Parathyroid adenoma (tissue), 2 donors: ENCODE results near the gene PDZD7.

Experiments used
- H2AFZ ChIP-seq: fragments of 300-600 bp; sonication (generic); one replicate; pipeline ENCODE4 v1.7.0; 2017; ENCODE audit warnings: antibody characterized with exemption, mild to moderate bottlenecking
- H3K27ac ChIP-seq: fragments of 300-600 bp; sonication (generic); one replicate; pipeline ENCODE4 v1.7.0; 2017
- H3K27me3 ChIP-seq: fragments of 300-600 bp; sonication (generic); one replicate; pipeline ENCODE4 v1.7.0; 2017; ENCODE audit warnings: low read length; ENCODE audit not compliant: control insufficient read depth, insufficient read depth
- H3K36me3 ChIP-seq: fragments of 300-600 bp; sonication (generic); one replicate; pipeline ENCODE4 v1.7.0; 2017; ENCODE audit warnings: low read length; ENCODE audit not compliant: control insufficient read depth, insufficient read depth
- H3K4me1 ChIP-seq: fragments of 300-600 bp; sonication (generic); one replicate; pipeline ENCODE4 v1.7.0; 2017; ENCODE audit warnings: control low read depth
- H3K4me2 ChIP-seq: fragments of 300-600 bp; sonication (generic); one replicate; pipeline ENCODE4 v1.7.0; 2017; ENCODE audit warnings: low read length
- H3K4me3 ChIP-seq: fragments of 300-600 bp; sonication (generic); one replicate; pipeline ENCODE4 v1.7.0; 2017; ENCODE audit warnings: low read depth, low read length
- H3K79me2 ChIP-seq: fragments of 300-600 bp; sonication (generic); one replicate; pipeline ENCODE4 v1.7.0; 2017; ENCODE audit warnings: control low read depth
- H3K9ac ChIP-seq: fragments of 300-600 bp; sonication (generic); one replicate; pipeline ENCODE4 v1.7.0; 2017; ENCODE audit warnings: mild to moderate bottlenecking
- H3K9me3 ChIP-seq: fragments of 300-600 bp; sonication (generic); one replicate; pipeline ENCODE4 v1.7.0; 2017; ENCODE audit warnings: low read length; ENCODE audit not compliant: control insufficient read depth
- TF ChIP-seq, protein P1 (sequence below): fragments of 300-600 bp; sonication (generic); IDR thresholded peaks from one replicate; pipeline ENCODE4 v1.7.0; 2017; ENCODE audit warnings: antibody characterized with exemption, mild to moderate bottlenecking
- donor health status: primary hyperparathyroidism.

PDZD7 gene

DNA sequence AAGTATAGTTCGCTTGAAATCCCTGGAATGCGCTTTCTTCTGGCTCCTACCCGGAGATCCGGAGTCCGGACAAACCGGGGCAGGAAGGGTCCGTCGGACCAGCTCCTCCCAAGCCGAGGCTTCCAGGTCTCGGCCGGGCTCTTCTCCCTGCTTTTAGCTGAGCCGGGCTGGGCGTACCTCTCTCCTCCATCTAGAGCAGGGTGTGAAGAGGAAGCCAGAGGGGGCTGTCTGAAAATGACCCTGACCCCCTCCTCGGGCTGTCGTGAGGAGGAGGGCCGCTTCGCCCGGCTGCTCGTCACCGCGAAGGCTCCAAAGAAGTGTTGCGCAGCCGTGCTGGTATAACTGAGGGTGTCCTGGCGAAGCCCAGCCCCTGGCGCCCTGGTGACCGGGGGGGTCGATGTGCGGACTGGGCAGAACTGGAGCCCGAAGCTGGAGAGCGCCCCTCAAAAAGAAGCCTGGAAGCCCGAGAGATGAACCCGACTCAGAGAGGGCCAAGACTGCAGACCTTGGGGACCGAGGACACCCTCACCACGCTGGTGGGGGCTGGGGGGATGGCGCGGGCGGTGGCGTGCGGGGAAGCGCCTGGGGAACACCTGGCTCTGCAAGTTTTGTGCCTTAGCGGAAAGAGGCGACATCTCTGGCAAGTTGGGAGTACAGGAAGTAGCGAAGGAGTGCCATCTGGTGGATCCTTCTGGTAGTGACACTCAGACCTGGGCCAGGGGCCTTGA, 36.6 kb upstream of the PDZD7 start:
- Histone ChIP-seq H3K4me3 (peak overlapping the region; percentile 70), H3K4me1 (no peaks in the 10 kb centered on the region), H3K27ac (peak overlapping the region; percentile 67), H3K9ac (no peak overlapping the region), H3K36me3 (no peaks in the 10 kb centered on the region), H3K9me3 (no peaks in the 10 kb centered on the region), H3K27me3 (no peaks in the 10 kb centered on the region), H2AFZ (peak overlapping the region; percentile 95), H3K79me2 (no peaks in the 10 kb centered on the region), H3K4me2 (peak overlapping the region; percentile 99)
- TF ChIP-seq, protein P1, sequence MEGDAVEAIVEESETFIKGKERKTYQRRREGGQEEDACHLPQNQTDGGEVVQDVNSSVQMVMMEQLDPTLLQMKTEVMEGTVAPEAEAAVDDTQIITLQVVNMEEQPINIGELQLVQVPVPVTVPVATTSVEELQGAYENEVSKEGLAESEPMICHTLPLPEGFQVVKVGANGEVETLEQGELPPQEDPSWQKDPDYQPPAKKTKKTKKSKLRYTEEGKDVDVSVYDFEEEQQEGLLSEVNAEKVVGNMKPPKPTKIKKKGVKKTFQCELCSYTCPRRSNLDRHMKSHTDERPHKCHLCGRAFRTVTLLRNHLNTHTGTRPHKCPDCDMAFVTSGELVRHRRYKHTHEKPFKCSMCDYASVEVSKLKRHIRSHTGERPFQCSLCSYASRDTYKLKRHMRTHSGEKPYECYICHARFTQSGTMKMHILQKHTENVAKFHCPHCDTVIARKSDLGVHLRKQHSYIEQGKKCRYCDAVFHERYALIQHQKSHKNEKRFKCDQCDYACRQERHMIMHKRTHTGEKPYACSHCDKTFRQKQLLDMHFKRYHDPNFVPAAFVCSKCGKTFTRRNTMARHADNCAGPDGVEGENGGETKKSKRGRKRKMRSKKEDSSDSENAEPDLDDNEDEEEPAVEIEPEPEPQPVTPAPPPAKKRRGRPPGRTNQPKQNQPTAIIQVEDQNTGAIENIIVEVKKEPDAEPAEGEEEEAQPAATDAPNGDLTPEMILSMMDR, result peak; percentile 96

DNA sequence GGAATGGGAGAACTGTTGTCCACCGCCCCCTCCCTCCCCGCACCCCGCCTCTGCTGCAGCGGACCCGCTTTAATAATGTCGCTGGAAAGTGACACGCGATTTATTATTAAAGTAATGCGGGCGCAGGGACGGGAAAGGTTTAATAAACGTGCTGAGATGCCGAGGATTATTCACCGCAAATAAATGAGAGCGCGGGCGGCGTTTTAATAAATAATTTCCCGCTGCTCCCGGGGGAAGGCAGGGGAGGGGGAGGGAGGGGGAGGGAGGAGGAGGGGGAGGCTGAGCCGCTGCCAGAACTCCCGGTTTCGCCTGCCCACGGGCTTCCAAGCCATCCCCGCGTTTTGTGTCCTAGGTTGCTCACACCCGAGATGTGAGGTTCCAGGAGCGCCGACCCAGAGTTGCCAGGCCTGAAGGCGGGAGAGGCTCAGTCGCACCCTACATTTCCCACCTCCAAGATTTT, 36.0 kb upstream of the PDZD7 start:
- H3K9ac ChIP-seq, result no peak overlapping the region
- peak overlapping the region; percentile 99 for H3K4me2 ChIP-seq
- H3K9me3 ChIP-seq, result no peaks in the 10 kb centered on the region
- TF ChIP-seq, protein P1, result no peak
- H3K4me3 ChIP-seq, result peak overlapping the region; percentile 70
- H2AFZ ChIP-seq, result peak overlapping the region; percentile 95
- H3K79me2 ChIP-seq, result no peaks in the 10 kb centered on the region
- no peaks in the 10 kb centered on the region for H3K36me3 ChIP-seq
- H3K27me3 ChIP-seq, result no peaks in the 10 kb centered on the region
- no peaks in the 10 kb centered on the region for H3K4me1 ChIP-seq
- H3K27ac ChIP-seq, result peak overlapping the region; percentile 86

DNA sequence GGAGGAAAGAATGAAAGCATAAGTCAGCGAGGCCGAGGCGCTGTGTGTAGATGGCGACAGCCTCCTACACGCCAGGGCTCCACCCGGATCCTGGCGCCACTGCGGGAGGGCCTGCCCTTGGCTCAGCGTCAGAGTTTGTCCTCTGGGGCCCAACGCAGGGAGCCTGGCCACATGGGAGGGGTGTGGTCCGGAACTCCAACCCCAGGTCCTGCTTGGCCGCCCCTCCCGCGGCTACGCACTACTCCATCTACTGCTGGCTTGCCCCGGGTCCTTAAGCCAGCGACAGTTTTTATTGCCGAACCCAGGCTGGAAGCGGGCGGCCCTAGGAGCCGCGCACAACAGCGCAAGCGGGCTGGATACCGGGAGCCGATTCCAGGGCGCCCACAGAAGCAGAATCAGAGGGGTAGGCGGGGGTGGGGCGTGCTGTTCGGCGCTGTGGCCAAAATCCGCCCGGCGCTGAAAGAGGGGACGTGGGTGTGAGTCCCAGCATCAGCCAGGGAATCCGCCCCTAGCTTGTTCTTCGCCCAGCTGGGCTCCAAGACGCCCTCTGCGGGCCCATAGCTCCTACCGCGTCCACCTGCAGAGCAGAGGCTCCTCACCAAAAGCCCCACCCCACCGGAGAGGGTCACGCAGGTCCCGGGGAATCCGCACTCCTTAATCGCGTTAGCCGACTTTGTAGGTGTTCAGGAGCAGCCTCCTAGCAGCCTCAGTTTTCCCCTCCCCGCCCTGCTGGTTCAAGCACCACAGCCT, 35.4 kb upstream of the PDZD7 start:
- H3K36me3 ChIP-seq, result no peaks in the 10 kb centered on the region
- H3K9ac ChIP-seq, result no peak overlapping the region
- TF ChIP-seq, protein P1, result peak; percentile 47
- H3K4me2 ChIP-seq, result peak overlapping the region; percentile 71
- H3K4me1 ChIP-seq, result no peaks in the 10 kb centered on the region
- no peaks in the 10 kb centered on the region for H3K27me3 ChIP-seq
- peak overlapping the region; percentile 86 for H3K27ac ChIP-seq
- H3K4me3 ChIP-seq, result peak overlapping the region; percentile 50
- H2AFZ ChIP-seq, result peak overlapping the region; percentile 95
- no peaks in the 10 kb centered on the region for H3K79me2 ChIP-seq
- H3K9me3 ChIP-seq, result no peaks in the 10 kb centered on the region

DNA sequence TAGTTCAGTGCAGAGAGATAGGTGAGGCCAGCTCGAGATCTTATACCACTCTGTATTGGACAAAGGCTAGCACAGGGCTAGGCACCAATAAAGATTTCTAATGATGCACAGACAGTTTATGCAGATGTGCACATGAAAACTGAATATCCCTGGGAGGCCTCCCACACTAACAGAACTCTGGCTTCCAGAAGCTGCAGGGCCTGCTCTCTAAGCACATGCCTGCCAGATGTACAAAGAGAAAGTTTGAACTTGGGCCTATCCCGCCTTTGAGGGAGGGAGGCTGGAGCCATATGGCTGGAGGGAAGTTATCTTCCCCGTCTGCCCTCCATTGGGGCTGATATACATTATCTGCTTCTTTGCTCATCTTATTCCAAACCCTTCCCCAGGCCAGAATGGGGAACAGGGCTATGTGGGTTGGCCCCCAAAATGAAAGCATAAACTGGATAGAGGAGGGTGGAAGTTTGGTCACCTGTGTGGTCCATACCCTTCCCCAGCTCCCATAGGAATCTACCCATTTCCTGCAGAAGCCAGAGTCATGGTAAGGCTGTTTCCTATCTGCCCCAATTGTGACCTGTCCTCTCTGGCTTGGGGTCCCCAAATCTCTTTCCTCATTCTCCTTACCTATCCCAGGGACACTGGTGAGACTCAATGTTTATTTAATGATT, 34.7 kb upstream of the PDZD7 start:
- no peaks in the 10 kb centered on the region for H3K9me3 ChIP-seq
- peak overlapping the region; percentile 71 for H3K4me2 ChIP-seq
- TF ChIP-seq, protein P1, result no peak
- H3K4me1 ChIP-seq, result no peaks in the 10 kb centered on the region
- H3K27ac ChIP-seq, result peak overlapping the region; percentile 86
- no peak overlapping the region for H3K9ac ChIP-seq
- peak overlapping the region; percentile 95 for H2AFZ ChIP-seq
- H3K79me2 ChIP-seq, result no peaks in the 10 kb centered on the region
- H3K27me3 ChIP-seq, result no peaks in the 10 kb centered on the region
- peak overlapping the region; percentile 50 for H3K4me3 ChIP-seq
- no peaks in the 10 kb centered on the region for H3K36me3 ChIP-seq
